NCI-H446 (cell line): ENCODE measurements around the gene FLG2.

Source experiments
- DNase-seq, 2 experiments: peaks; one replicate each; lab custom pipeline; 2025; lab: John Stamatoyannopoulos, UW

The FLG2 gene

DNA sequence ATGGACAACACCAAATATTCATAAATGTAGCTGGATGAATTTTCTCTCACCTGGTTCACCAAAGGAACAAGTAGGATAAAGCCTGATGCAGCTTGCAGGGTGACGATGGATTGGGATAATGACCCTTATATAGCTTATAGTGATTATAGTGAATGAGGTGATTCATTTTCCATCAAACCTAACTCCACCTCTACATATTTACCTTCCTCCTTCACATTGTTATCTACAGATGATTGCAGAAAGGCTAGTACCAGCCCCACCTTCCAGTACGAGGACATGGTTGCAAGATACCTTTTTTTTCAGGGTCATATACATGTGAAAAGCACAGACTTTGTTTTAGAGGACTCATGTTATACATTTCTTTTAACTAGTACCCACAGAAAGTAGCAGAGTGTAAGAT lies at the start of gene FLG2:
FLG2 (minus strand) TSS at position 101 of the 400 bp plus-strand sequence. CDS start 1,122 bp downstream, outside the sequence.
- no peak for DNase-seq

DNA sequence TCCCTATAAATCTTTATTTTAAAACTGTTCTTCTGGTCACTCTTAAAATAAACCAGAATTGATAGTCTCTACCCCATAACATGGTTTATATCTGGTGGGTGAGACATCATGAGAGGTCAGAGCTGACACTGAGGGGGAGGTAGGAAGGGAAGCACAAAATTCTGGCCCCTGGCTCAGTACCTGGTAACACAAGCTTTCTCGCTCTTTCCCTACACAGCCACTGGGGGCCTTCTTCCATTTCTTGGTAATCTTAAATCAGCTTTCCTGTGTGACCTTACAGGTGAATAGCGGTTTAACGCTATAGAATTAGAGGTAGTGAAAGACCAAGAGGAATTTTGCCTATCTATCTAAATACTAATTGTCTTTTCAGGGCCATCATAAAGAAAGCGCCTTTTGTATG lies 48.9 kb upstream of the FLG2 start:
- no peak for DNase-seq

DNA sequence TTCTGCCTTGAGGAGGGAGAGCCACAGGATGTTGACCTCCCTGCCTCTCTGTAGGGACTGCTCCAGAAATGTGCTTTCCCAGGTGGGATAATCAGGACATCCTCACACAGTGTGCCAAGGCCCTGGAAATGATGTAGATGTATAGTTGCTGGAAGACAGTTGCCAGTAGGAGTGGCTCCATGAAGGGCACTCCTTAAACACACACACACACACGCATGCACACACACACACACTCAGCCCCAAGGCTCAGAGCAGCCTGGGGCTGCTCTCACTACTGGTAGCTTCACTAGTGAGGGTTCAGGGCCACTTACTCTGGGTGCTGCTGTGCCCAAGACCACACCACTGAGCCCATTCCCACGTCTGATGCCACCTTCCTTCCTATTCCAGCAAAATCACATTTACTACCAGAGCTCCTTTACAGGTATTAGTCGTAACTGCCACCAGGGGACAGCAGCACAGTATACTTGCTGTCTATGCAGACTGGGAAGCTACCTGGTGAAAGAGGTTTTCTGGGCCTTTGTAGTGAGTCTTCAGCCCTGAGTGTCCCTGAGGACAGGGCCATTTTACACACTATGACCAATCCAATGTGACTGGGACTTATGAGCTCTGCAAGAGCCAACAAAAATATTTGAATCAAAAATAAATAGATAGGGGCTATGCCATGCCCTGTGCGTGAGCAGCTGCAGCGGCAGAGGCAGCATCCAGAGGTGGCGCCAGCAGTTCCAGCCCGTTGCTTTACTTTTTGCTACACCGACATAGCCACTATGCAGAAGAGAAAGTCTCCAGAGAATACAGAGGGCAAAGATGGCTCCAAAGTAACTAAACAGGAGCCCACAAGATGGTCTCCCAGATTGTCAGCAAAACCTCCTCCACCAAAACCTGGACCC lies 39.2 kb upstream of the FLG2 start:
- no peak for DNase-seq

DNA sequence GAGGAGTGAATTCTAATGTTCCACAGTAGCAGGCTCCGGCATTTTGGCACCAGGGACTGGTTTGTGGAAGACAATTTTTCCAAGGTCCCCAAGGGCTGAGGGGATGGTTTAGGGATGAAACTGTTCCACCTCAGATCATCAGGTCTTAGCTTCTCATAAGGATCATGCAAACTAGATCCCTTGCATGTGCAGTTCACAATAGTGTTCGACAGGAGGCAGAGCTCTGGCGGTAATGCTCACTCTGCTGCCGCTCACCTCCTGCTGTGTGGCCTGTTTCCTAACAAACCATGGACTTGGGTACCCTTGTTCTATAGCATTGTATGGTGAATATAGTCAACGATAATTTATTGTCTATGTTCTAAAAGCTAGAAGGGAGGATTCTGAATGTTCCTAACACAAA lies 37.7 kb upstream of the FLG2 start:
- DNase-seq: no peak

DNA sequence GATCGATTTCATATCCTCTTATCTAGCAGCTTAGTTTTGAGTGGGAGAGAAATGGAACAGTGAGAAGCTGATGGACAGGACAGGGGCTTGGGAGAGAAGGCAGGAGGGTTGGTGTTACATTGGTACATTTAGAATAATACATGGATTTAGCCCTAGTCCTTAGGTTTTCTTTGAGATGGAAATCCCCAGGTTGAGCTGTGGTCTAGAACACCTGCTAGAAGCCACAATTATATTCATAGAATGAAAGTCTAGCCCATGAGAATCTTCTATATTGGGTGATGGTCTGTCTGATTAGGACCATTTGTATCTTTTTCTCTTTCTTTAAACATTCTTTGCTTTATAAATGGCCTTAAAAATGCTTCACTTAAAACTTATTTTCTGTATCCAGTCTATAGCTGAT lies 34.3 kb upstream of the FLG2 start:
- DNase-seq: no peak

DNA sequence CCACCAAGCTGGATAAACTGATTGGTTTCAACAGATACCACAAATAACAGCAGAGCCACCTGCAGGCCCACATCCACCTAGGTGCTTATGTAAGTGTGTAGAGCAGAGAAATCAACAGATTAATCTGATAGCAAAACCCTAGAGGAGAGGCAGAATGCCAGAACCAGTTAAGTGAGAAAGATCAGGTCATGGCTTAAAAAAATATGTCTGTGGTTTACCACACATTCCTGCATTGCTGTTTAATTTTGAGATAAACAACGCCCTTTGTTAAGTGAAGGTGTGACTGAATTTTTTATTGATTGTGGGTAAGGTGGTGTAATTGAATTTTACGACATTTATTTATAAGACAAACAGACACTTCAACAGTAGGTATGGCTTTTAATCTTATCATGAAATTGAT lies 33.1 kb upstream of the FLG2 start:
- no peak for DNase-seq

DNA sequence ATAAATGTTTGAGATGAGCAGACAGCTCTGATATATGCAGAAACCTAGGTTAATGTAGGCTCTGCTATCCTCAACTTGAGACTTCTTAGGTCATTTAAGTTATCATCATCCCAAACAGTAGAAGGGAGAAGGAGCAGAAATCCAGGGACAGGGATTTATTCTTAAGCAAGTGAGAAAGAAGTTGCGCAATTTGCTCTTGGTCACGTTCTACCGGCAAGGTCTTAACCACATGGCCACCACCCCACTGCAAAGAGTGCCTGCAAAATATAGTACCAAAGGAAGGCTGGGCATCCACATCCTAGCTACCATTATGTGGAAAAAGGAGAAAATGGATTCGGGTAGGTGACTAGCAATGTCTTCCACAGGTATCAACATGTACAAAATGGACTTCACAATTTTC lies 29.1 kb upstream of the FLG2 start:
- no peak for DNase-seq

DNA sequence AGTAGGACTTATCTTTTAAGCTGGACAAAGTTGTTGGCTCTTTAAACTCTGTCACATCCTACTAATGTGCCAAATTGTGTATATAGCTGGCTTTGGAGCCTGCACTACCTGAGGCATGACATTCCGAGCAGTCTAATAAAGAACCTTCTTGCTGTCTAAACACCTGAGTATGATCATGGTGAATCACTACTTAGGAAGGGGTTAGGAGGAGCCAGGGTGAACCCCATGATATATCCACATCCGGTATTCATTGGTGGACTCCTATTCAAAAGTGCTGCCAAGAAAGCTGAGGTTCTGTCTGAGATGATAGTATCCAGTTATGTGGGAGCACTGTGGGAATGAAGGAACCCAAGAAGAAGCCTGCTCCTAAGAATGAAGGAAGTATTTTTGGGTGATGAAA lies 27.1 kb upstream of the FLG2 start:
- no peak for DNase-seq

DNA sequence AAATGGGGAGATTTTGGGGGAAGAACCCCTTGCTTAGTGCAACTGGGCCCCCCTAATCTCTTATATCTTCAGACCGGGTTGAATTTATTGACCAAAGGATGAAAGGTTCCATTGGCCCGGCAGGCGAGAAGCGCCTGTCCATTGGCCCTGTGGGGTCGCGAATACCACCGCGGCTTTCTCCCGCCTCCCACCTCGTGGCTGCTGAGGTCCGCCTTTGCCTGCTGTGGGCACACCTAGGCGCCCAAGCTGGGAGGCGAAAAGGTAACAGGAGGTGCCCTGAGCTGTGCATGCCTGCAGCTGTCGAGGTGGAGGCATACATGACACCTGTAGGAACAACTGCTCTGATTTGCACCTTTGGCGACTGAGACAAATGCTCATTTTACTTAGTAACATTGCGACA lies 21.1 kb upstream of the FLG2 start:
- DNase-seq: no peak

DNA sequence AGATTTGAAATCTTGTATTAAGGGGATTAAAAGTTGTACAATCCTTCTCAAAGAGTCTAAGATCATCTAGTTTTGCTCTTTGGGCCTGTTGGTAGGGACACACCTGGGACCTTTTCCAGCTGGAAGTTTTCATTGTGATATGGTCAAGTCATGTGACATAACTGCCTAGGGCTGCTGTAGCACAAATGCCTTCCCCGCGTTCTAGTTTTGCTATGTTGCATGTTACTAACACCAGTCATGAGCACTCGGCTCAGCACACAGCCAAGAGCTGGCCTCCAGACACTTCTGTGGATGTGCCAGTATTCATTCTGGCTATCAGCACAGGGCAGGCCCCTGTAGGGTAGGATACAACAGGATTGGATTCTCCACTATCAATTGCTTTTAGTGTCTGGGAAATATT lies 14.6 kb upstream of the FLG2 start:
- no peak for DNase-seq

DNA sequence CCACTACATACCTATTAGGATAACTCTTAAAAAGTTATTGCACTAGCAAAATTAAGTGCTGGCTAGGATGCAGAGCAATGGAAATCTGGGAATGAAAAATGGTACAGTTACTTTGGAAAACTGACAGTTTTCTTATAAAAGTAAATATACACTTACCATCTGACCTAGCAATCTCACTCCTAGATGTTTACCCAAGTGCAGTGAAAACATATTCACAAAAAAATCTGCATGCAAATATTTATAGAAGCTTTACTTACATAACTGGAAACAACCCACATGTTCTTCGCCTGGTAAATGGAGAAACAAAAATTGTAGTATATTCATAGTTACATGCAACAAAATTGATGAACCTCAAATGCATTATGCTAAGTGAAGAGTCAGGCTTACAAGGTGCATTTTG lies 12.9 kb upstream of the FLG2 start:
- no peak for DNase-seq

DNA sequence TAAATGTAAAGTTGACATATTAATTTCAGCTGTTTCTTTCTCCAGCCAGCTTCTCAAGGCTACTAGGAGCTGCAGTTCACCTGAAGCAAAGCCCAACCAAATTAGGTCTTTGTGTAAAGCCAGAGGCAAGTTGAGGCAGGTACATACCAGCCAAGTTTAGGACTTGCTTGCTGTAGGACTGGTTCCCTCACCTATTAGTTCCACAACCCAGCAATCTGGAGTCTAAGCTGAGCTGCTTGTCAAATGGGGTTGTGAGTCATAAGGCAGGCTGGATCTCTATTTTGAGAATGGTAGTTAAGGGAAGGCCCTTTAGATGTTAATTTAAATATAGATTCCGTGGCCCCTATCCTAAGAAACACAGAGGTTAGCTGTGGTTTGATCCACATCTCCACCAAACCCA lies 7.6 kb upstream of the FLG2 start:
- no peak for DNase-seq

DNA sequence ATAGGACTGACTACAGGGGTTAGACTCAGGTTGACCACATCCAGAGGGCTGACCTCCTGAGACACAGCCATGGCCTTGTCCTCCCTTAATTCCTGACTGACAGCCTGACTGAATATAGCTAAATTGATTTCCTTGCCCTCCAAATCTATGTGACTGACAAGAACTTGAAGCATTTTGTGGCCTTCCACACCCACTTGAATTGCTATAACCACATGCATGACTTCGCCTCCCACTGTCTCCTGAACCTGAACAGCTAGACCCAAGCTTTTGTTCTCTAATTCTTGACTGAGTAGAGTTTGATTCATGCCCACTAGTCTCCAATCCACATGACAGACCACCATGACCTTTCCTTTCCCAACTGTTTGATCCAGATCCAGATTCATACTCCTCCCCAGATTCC lies 3.1 kb downstream of the FLG2 start:
- no peak for DNase-seq

DNA sequence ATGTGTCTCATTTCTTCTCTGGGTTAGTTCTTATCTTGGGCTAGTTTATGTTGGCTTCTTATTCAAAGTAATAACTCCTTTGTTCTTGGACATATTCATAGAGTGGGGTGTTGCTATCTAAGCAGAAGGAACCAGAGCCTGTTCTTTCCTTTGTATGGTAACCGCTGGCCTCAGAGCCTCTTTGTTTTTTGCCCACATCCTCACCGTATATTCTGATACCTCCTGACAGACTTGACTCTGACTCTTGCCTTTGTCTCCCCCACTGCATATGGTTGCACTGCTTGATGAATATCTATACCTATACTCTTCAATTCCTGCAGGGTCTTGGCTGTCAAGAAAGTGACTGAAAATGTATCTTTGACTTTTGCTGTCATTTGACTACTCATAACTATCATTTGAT lies 10.2 kb downstream of the FLG2 start:
- DNase-seq: no peak

DNA sequence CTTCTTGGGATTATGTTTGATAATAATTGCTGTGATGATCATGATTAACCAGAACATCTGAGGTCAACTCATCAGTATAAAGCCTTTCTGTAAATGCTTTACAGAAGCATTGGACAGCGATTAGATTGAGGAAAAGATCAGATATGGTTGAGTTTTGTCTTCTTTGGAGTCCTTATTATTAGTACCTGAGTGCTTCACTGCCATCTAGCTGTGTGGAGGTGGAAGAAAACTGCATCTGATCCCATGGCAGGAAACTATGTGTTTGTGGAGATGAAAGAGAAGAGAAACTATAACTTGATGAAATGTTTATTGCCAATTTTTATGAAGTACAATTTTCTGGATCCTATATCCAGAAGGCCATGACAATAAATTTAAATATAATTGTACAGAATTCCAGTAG lies 11.4 kb downstream of the FLG2 start:
- DNase-seq: no peak

DNA sequence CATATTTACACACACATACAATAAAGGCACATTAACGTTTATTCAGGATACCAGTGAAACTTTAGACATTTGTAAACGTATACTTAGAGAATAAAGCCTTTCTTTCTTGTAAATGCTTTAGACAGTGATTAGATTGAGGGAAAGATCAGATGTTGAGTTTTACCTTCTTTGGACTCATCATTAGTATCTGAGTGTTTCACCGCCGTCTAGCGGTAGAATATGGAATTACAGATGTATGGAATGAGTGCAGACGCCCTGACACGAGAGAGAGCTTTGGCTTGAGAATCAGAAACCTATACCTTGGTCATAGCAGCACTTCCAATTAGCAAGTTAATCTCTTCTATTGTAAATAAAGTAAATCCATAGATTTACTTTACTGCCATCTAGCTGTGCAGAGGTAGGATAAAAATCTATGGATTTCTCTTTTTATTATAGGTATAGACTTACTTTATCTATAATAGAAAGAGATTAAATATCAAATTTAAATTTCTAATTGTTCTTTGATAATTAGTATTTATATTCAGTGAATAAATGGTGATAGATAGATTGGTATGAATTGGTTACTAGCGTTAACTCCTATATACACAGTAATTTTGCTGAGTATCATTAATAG lies 12.6 kb downstream of the FLG2 start:
- DNase-seq: peak; percentile 57 to 76

DNA sequence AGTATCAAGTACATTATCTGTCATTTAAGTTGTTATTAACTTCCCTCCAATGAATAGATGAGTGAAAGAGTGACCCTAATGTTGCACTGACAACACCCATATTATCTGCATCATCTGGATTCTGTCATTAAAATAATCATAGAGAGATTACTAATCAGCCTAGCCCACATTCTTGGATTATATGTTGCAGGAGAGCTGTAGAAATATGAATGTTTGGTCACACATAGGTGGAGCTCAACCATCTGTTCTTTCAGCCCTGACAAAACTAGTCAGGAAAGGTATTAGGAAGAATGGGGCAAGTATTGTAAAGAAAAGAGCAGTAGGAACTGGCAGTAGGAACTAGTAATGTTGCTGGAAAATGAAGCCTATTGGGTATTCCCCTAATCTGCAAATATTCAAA lies 15.4 kb downstream of the FLG2 start:
- no peak for DNase-seq

DNA sequence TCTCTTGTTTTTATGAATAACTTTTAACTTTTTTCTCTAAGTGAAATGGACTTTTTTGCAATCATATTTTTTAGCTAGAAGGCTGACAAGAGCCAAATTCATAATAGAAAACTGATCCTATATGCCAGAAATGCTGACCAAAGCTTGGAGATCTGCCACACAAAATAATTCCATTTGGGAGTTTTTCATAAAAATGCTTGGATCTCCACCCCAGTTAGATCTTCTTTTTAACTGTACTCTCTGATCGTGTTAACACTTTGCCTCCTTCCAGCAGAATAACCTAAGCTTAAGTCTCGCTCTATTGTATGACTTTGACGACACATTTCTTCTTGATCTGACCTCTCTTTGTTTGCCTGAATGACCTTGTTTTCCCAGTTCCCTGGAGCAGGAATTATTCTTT lies 16.8 kb downstream of the FLG2 start:
- no peak for DNase-seq

DNA sequence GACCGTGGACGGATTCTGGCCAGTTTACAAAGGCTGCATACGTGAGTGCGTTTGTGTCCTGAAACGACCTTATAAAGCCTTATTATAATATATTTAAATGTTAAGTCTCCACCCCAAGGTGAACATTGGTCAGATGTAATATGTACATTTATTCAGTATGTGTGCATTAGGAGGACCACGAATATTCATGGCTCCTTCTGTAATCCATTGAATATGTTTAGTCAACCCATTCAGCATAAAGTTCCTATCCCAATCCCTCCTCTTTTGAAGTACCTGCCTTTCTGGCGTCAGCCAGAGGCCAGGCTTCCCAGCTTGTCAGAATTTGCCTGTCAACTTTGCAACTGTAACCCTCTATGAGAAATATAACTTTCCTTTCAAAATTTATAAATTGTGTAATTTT lies 24.4 kb downstream of the FLG2 start:
- no peak for DNase-seq

DNA sequence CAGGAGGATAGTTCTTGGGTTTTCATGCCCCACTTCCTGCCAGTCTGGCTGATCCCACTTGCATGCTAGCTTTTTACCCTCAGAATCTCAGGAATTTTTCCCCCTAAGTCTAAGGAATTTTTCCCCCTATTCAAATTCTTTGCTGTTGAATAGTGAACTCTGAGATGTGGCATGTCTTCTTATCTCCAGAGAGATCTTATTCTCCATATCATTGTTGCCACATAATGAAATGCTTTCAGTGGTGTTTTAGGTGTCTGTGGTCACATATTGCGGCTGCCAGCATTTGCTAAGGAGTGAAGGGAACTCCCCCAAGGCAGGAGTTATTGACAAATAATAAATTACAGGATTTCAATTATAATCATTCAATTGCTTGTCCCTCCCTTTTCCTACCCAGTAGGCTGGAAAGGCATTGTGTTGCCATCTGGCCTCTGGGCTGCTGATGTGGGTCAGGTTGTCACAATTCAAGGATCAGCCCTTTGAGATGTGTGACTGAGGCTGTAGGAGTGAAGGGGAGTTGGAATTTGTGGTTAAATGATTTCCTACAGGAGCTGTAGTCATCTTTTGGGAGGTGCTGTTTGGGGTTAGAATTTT lies 30.9 kb downstream of the FLG2 start:
- no peak for DNase-seq

DNA sequence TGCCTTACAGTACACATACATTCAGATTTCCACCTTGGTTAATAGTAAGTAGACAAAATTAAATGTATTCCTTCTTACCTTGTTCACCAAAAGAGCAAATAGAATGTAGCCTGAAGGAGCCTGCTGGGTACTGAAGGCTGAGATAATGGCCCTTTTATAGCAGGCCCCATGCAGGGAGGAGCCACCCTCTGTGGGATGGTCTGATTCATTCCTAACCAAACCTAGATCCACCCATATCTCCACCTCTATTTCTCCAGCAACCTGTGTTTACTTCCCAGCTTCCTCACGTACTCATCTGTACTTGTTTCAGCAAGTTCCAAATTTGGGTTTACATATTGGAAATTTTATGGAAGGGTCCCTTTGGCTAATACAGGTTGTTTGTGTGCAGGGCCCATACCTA lies 34.7 kb downstream of the FLG2 start, which contains the start of gene FLG:
FLG (minus strand) TSS at position 129 of the 400 bp plus-strand sequence. CDS start 9,783 bp downstream, outside the sequence.
- DNase-seq: no peak

DNA sequence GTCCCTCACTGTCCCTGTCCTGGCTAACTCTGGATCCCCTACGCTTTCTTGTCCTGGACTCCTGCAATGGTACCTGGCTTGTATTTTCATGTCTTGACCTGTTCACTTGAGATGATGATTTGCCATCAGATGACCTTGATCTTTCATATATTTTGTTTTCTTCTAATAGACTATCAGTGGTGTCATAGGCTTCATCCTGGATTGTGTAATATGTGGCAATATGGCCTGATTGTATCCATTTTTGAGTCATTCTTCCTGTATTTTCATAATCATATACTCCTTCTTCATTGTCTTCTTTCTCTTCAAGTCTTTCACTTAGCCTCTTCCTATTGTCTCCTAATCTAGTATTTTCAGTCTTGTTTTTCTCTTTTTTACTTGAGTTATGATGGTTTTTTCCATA lies 45.8 kb downstream of the FLG2 start:
- DNase-seq: no peak

DNA sequence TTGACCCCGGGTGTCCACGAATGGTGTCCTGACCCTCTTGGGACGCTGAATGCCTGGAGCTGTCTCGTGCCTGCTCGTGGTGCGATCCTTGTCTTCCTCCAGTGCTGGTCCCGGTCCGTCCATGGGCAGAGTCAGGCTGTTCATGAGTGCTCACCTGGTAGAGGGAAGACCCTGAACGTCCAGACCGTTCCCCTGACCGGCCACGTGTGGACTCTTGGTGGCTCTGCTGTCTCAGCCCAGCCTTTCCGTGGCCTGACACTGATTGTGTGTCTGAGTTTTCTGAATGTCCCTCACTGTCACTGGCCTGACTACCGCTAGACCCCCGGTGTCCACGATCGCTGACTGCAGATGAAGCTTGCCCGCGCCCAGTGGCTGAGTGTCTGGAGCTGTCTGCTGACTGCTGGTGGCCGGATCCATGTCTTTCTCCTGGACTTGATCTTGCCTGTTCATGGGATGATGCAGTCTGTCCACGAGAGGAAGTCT lies 46.4 kb downstream of the FLG2 start:
- no peak for DNase-seq
